Activated naive CD4-positive, alpha-beta T cell treated with anti-CD3 and anti-CD28 coated beads, Interleukin-2, amount 10 ng/mL, durations not matched to agents 7 days and 5 days (primary cell): ENCODE measurements around the gene TMEM140.
"Not testable (repeated sequence)": the region's sequence is repeated elsewhere in the genome, so short reads cannot be mapped to it uniquely, and the experiment has no call there.

Source experiments
- CTCF ChIA-PET: fragments of 350-600 bp; sonication (Branson Sonifier 250); formaldehyde crosslinking; loops from one replicate; lab custom pipeline; 2021; ENCODE audit warnings: antibody characterized with exemption; lab: Charles Lee
- DNase-seq: peaks from one replicate; pipeline ENCODE4 v3.0.0-alpha.2; 2020
- H3K27ac Mint-ChIP-seq: one replicate; pipeline ENCODE4 v1.8.0; 2021; ENCODE audit warnings: mild to moderate bottlenecking, moderate library complexity, mixed read lengths
- H3K27me3 Mint-ChIP-seq: one replicate; pipeline ENCODE4 v1.8.0; 2021; ENCODE audit warnings: mild to moderate bottlenecking, mixed read lengths
- H3K36me3 Mint-ChIP-seq: one replicate; pipeline ENCODE4 v1.8.0; 2021; ENCODE audit warnings: mixed read lengths
- H3K4me1 Mint-ChIP-seq: one replicate; pipeline ENCODE4 v1.8.0; 2021; ENCODE audit warnings: mixed read lengths
- H3K4me3 Mint-ChIP-seq: one replicate; pipeline ENCODE4 v1.8.0; 2021; ENCODE audit warnings: mild to moderate bottlenecking, moderate library complexity, mixed read lengths
- H3K9me3 Mint-ChIP-seq: one replicate; pipeline ENCODE4 v1.8.0; 2021; ENCODE audit warnings: mixed read lengths

TMEM140 gene

DNA sequence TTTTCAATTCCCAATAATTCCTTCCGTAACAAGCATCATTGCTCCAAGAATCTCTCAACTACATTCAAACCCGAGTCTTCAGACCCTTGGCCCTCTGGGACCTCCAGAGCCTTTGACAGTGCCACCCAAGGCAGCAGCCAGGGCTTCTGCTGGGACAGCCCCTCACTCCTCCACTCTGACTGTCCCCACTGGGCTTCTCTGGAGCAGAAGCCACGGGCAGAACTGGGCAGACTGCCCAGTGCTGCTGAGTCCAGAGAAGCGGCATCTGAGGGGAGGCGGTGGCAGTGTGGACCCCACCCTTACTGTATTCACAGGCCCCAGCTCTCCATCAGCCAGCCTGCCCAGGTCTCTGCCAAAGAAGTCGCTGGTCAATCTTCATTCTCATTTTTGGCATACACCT lies 13.8 kb downstream of the TMEM140 start:
- peaks cover 28% of the 10 kb centered on the region for H3K9me3 Mint-ChIP-seq
- CTCF ChIA-PET: interaction anchor here (1.2 to 1.3 kb wide), 2 partner anchors 14 kb away, joined by 4 read pairs; partner anchors contain the start of gene TMEM140
- H3K4me1 Mint-ChIP-seq: peaks cover 42% of the 10 kb centered on the region
- H3K36me3 Mint-ChIP-seq: peaks cover 87% of the 10 kb centered on the region
- no peak overlapping the region for H3K4me3 Mint-ChIP-seq
- H3K27me3 Mint-ChIP-seq: no peaks in the 10 kb centered on the region
- no peak for DNase-seq
- no peak overlapping the region for H3K27ac Mint-ChIP-seq

DNA sequence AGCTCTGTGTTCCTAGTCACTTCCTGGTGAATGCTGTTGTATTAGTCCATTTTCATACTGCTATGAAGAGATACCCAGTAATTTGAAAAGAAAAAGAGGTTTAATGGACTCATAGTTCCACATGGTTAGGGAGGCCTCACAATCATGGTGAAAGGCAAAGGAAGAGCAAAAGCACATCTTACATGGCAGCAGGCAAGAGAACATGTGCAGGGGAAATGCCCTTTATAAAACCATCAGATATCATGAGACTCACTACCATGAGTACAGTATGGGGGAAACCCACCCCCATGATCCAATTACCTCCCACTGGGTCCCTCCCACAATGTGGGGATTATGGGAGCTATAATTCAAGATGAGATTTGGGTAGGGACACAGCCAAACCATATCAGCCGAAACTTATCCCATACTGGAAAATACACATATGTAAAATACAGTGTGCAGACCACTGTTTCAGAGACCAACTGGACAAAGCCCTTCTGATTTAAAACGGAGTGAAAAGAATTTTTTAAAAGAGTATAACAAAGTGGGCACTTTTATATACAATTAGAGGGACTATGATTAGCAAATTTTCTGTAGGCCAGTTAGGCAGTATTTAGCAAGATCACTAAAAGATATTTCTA lies 14.6 kb downstream of the TMEM140 start:
- CTCF ChIA-PET: interaction anchor here (0.6 to 1.3 kb wide), 2 partner anchors 15 to 511 kb away, joined by 3 to 4 read pairs; partner anchors contain the start of gene TMEM140
- Mint-ChIP-seq H3K4me3 (no peak overlapping the region), H3K36me3 (peaks cover 86% of the 10 kb centered on the region), H3K9me3 (peaks cover 22% of the 10 kb centered on the region), H3K4me1 (peaks cover 51% of the 10 kb centered on the region), H3K27ac (no peak overlapping the region), H3K27me3 (no peaks in the 10 kb centered on the region)
- DNase-seq: no peak

DNA sequence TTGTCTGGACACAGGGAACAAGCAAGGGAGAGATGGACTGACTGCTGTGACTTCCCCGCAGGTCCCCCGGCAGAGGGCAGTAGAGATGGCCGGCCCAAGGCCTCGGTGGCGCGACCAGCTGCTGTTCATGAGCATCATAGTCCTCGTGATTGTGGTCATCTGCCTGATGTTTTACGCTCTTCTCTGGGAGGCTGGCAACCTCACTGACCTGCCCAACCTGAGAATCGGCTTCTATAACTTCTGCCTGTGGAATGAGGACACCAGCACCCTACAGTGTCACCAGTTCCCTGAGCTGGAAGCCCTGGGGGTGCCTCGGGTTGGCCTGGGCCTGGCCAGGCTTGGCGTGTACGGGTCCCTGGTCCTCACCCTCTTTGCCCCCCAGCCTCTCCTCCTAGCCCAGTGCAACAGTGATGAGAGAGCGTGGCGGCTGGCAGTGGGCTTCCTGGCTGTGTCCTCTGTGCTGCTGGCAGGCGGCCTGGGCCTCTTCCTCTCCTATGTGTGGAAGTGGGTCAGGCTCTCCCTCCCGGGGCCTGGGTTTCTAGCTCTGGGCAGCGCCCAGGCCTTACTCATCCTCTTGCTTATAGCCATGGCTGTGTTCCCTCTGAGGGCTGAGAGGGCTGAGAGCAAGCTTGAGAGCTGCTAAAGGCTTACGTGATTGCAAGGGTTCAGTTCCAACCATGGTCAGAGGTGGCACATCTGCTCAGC lies 16.6 kb downstream of the TMEM140 start:
- CTCF ChIA-PET: interaction anchor here (1.6 to 1.8 kb wide), 2 partner anchors 17 to 178 kb away, joined by 4 to 7 read pairs; partner anchors contain the start of genes AGBL3 and TMEM140
- Mint-ChIP-seq H3K4me3 (no peak overlapping the region), H3K27ac (peak overlapping the region; percentile 33), H3K4me1 (peaks cover 65% of the 10 kb centered on the region), H3K36me3 (peaks cover 90% of the 10 kb centered on the region), H3K27me3 (no peaks in the 10 kb centered on the region), H3K9me3 (peaks cover 20% of the 10 kb centered on the region)
- no peak for DNase-seq

DNA sequence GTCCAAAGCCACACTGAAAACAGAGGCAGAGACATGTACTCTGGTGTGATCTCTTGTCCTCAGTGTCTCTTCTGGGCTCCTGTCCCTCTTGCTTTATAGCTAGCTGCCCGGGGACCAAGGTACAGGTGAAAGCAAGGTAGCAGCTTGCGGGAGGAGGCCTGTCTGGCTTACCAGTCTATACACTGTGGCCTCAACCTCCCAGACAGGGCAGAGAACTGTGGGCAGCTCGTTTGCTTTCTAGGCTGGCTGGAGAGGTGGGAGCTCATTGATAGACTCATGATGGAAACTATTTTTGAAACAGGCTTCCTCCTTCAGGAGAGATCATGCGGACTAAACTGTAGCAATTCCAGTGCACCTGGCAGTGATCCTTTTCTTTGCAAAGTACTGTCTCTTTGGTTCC lies 18.0 kb downstream of the TMEM140 start:
- CTCF ChIA-PET: no interaction called here
- Mint-ChIP-seq H3K36me3 (peaks cover 82% of the 10 kb centered on the region), H3K4me3 (no peak overlapping the region), H3K27ac (no peak overlapping the region), H3K9me3 (peaks cover 19% of the 10 kb centered on the region), H3K27me3 (no peaks in the 10 kb centered on the region), H3K4me1 (peaks cover 58% of the 10 kb centered on the region)
- no peak for DNase-seq

DNA sequence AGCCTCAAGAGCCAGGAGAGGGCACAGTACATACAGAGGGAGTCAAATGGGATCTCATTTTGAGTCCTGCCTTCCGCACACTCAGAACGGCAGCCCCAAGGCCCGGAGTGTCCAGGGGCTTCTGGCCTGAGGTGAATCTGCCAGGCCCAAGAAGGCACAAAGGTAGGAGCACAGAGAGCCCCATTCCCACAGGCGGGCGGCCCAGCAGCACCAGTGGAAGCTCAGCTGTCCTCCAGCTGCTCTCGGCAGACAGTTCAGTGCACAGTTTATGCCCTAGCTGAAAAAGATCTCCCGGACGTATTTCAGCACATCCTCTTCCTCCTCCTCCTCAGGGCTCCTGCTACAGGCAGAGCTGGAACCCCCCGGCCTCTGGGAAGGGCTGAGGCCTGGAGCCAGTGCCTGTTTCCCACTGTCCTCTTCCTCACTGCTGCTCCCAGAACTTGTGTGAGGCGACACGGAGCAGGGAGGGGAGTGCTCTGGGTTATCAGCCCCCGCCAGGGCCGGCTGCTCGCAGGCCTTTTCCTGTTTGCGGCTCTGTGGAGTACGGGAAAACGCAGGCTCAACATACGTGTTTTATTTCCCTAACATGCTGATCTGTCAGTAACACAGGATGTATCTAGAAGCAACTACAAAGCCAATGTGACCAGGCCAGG lies 18.6 kb downstream of the TMEM140 start:
- H3K4me3 Mint-ChIP-seq: no peak overlapping the region
- peaks cover 76% of the 10 kb centered on the region for H3K36me3 Mint-ChIP-seq
- peaks cover 16% of the 10 kb centered on the region for H3K9me3 Mint-ChIP-seq
- no peak for DNase-seq
- peaks cover 55% of the 10 kb centered on the region for H3K4me1 Mint-ChIP-seq
- CTCF ChIA-PET: interaction anchor here (5.3 to 5.6 kb wide), 2 partner anchors 17 to 180 kb away, joined by 36 to 59 read pairs; partner anchors contain the start of genes AGBL3 and TMEM140
- peak overlapping the region; percentile 59 for H3K27ac Mint-ChIP-seq
- no peaks in the 10 kb centered on the region for H3K27me3 Mint-ChIP-seq

DNA sequence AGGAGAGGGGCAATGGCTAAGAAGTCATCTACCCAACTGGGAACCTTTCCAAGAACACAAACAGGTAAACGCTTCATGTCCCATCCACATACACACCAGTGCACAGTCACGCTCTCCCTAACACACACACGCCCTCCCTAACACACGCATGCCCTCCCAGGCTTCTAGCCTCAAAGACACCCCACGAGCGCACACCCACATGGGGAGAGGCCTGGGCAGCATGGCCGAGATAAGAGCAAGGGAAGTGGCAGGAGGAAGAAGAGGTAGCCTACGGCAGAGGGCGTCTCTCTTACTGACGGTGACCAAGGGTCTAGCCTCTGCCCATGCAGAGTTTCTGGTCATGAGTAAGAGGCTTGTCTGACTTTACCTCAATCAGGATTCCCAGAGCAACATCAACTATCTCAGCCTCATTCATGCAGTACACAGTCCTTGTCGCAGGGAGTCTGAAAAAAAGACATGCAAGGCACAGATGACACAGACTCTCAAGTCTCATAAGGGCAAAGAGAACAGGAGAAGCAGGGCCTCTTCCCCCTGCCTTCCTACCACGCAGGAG lies 19.6 kb downstream of the TMEM140 start:
- Mint-ChIP-seq H3K4me1 (peaks cover 57% of the 10 kb centered on the region), H3K27ac (peak overlapping the region; percentile 54), H3K4me3 (no peak overlapping the region), H3K9me3 (peaks cover 8% of the 10 kb centered on the region), H3K36me3 (peaks cover 66% of the 10 kb centered on the region), H3K27me3 (no peaks in the 10 kb centered on the region)
- DNase-seq: no peak
- CTCF ChIA-PET: interaction anchor here (5.3 to 5.6 kb wide), 2 partner anchors 18 to 181 kb away, joined by 36 to 59 read pairs; partner anchors contain the start of genes AGBL3 and TMEM140

DNA sequence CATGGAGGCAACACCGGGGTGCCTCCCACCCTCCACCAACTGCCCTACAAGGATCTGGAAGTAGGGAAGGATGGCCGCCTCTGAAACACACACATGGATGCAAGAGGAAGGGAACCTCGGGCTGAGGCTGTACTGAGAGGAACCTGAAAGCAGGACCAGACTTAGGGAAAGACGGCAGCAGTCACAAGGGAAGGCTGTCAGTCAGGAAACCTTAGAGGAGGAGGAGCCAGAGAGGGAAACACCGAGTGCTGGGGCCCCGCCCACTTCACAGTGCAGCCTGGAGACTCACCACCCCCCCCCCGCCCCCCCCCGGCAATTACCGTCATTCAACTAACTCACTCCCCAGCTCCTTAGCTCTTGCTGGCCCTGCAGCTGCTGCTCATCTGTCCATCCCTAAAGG lies 20.1 kb downstream of the TMEM140 start:
- CTCF ChIA-PET: interaction anchor here (5.3 to 5.6 kb wide), 2 partner anchors 19 to 181 kb away, joined by 36 to 59 read pairs; partner anchors contain the start of genes AGBL3 and TMEM140
- Mint-ChIP-seq H3K36me3 (peaks cover 60% of the 10 kb centered on the region), H3K27me3 (no peaks in the 10 kb centered on the region), H3K9me3 (peaks cover 2% of the 10 kb centered on the region), H3K4me3 (peak overlapping the region; percentile 2), H3K4me1 (peaks cover 57% of the 10 kb centered on the region), H3K27ac (peak overlapping the region; percentile 62)
- DNase-seq: peak; percentile 35

DNA sequence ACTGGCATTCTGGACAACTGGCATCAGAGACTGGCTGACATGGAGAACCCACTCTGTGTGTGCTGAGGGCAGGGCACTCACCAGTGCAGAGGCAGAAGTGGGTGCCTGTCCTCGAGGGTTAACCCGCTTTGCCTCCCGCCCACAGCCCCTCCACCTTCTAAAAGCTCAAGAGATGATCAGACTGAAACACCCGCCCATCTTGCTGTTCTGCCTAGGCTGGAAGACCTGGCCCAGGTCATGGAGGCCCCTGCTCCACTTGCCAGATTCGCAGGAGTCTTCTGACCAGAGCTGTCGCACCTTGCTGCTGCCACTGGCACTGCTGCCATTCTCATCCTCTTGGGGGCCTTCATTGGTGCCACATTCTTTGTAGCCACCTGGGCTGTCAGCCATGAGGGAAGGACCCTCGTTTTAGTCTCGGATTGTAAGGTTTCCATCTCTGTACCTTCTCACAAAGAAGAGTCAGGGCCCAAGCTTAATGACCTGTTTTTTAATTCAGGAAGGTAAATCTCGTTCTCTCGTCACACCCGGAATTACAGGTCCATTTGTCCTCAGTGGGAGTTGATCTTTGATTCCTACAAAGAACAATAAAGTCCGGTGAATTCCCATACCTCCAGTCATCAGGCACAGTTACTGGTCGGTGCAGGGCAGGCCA lies 20.7 kb downstream of the TMEM140 start:
- Mint-ChIP-seq H3K27ac (peak overlapping the region; percentile 94), H3K4me1 (peaks cover 57% of the 10 kb centered on the region), H3K36me3 (peaks cover 60% of the 10 kb centered on the region), H3K4me3 (peak overlapping the region; percentile 89), H3K9me3 (peaks cover 1% of the 10 kb centered on the region), H3K27me3 (no peaks in the 10 kb centered on the region)
- DNase-seq: no peak
- CTCF ChIA-PET: interaction anchor here (0.6 to 5.6 kb wide), 4 partner anchors 10 to 273 kb away, joined by 3 to 59 read pairs (median 30); partner anchors contain the start of genes AGBL3 and TMEM140

DNA sequence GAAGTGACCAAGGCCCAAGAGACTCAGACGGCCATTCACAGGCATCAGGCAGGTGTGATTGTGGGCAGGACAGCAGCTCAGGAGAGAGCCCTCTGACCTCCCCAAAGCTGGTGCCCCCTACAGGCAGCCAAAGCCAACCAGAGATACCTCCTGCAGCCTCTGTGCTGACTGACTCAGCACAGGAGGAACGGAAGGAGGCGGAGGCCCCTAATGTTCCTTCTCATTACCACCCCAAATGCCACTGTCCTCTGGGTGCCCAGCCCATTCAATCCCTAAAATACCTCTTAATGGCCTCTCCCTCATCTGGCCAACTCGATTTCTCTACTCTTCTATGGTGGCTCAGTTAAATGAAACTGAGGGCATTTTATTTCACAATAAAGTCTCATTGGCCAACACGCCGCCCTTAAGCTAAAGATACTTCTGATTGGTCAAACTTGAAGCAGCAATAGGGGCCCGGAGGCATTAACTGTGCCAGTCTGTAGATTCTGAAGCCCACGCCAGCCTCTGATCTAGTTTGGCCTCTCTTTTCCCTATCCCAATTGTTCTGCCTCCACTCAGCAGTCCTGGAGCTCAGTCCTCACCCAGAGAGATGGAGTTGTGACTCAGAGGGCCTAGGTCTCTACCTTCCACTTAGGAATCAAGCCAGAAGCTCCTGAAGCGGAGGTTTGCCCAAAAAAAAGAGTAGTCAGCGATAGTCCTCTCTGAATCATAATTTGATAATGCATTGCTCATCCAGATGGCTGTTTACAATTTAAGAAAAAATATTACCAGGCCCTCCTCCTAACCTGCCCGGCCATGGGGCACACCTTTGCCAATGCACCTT lies 21.5 kb downstream of the TMEM140 start:
- Mint-ChIP-seq H3K36me3 (peaks cover 53% of the 10 kb centered on the region), H3K9me3 (no peaks in the 10 kb centered on the region), H3K27me3 (no peaks in the 10 kb centered on the region), H3K27ac (peak overlapping the region; percentile 94), H3K4me1 (peaks cover 52% of the 10 kb centered on the region), H3K4me3 (peak overlapping the region; percentile 89)
- DNase-seq: peak; percentile 69
- CTCF ChIA-PET: interaction anchor here (0.6 to 5.6 kb wide), 5 partner anchors 11 to 507 kb away, joined by 3 to 59 read pairs (median 25); partner anchors contain the start of genes AGBL3 and TMEM140

DNA sequence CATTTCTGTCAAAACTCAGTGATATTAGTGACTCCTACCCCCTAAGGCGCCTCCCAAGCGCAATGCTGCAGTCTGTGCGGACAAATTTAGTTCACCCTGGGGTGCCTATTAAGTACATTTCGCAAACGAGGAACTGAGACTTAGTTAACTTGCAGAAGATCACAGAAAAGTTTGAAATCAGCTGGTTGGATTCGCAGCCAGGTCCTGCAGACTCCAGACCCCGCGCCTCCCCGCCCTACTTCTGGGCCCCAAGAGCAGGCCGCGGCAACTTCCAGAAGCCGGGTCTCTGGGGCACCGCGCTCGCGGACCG lies 22.0 kb downstream of the TMEM140 start:
- Mint-ChIP-seq H3K9me3 (no peaks in the 10 kb centered on the region), H3K4me3 (peak overlapping the region; percentile 89), H3K36me3 (peaks cover 48% of the 10 kb centered on the region), H3K27me3 (no peaks in the 10 kb centered on the region), H3K27ac (peak overlapping the region; percentile 94), H3K4me1 (peaks cover 52% of the 10 kb centered on the region)
- DNase-seq: no peak
- CTCF ChIA-PET: interaction anchor here (0.7 to 5.6 kb wide), 7 partner anchors 11 to 537 kb away, joined by 3 to 59 read pairs (median 8); partner anchors contain the start of genes AGBL3 and TMEM140

DNA sequence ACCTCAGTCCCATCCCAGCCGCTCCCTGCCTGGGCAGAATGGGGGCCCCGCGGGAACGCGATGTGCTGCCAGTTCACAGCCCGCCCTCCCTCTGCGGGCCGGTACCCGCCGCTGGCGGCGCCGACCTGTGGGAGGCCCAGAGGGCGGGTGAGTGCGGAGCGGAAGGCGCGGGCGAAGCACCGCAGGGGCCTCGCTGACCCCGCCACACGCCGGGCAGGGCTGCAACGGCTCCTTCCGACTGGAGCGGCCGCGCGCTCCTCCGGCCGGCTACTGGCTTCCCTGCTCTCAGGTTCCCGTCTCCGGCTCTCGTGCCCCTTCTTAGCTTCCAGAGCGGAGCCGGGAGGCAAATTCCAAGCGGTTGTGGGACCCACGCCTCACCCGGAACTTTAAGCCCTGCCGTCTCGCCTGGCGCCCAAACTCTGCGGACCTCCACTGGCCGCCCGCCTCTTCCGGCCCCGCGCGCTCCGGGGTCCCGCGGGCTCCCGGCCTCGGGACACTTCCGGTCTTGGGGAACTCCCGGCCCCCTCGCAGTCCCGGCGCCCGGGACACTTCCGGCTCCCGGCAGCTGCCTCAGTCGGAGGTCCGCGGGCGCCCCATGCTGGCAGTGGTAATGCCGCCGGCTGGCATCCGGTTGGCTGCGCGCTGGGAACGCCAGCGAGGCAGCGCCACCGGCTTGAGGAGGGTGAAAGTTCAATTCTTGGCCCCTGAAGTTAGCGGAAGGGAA lies 22.6 kb downstream of the TMEM140 start, which contains the start of gene CYREN:
TSS of gene CYREN (minus strand) at position 434 of the 724 bp plus-strand sequence. CDS start 1,785 bp downstream, outside the sequence.
- H3K4me3 Mint-ChIP-seq: peak within 1 kb of the TSS; percentile 89
- CTCF ChIA-PET: interaction anchor here (0.7 to 5.6 kb wide), 11 partner anchors 10 to 537 kb away, joined by 3 to 59 read pairs (median 6); partner anchors contain the start of genes AGBL3 and TMEM140
- peak; percentile 94 for DNase-seq
- H3K36me3 Mint-ChIP-seq: peaks cover 43% of the 10 kb centered on the region
- no peaks in the 10 kb centered on the region for H3K9me3 Mint-ChIP-seq
- no peaks in the 10 kb centered on the region for H3K27me3 Mint-ChIP-seq
- H3K27ac Mint-ChIP-seq: peak within 1 kb of the TSS; percentile 94
- H3K4me1 Mint-ChIP-seq: peaks cover 52% of the 10 kb centered on the region

DNA sequence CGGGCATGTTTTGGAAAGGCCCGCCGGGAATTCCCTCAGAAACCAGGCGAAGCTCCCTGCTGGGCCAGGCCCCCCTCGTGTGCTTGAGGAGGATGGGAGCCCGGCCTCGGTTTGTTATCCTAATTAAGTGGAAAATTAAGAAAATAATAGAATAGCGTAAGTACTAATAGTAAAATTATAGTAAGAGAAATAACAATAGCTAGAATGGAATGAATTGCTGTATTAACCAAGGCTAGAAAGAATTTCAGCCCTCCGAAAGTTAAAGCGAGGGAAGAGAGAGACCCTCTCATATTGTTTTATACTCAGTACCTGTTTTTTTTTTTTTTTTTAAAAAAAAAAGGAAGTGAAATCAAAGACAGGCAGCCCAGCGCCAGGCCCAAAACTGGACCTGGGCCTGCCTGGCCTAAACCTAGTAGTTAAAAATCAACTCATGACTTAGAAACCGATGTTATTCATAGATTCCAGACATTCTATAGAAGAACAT lies 23.2 kb downstream of the TMEM140 start:
- Mint-ChIP-seq H3K36me3 (peaks cover 37% of the 10 kb centered on the region), H3K4me1 (peaks cover 49% of the 10 kb centered on the region), H3K27ac (peak overlapping the region; percentile 92), H3K4me3 (peak overlapping the region; percentile 78)
- DNase-seq, H3K9me3 Mint-ChIP-seq, H3K27me3 Mint-ChIP-seq: not testable (repeated sequence)
- CTCF ChIA-PET: interaction anchor here (0.6 to 5.6 kb wide), 11 partner anchors 9 to 538 kb away, joined by 3 to 59 read pairs (median 4); partner anchors contain the start of genes AGBL3 and TMEM140
